ENCODE results near the gene AFDN.
"Not testable (repeated sequence)": the region's sequence is repeated elsewhere in the genome, so short reads cannot be mapped to it uniquely, and the experiment has no call there.

The AFDN gene

DNA sequence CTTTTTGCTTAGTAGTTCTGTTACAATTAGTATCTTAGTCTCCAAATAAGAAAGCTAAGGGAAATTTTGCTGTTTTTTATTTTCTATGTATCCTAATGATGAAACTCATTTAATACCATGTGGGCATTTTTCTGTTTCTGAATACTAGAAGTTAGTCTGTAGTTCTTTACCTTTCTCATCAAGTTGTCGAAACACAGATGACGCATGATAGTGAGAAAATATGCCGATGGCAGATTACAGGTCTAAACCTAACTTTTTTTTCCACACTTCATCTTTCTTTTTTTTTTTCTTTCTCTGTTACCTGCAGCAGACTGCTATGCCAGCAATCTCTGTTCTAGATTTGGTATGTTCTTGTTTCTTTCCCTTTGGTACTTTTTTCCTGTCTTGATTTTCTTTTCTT, 127.4 kb downstream of the AFDN start:
- DNase-seq (ENCODE audit: low read depth): no peak

- no peak for DNase-seq (ENCODE audit: low read depth)
Observed at GRCh38 chr6:167956491-167956890, 129.8 kb downstream of the AFDN start.

- DNase-seq (ENCODE audit: low read depth): peak; percentile 1
Observed at GRCh38 chr6:167956983-167957492, 130.3 kb downstream of the AFDN start.

- no peak for DNase-seq (ENCODE audit: low read depth)
Observed at GRCh38 chr6:167957626-167958025, 130.9 kb downstream of the AFDN start.

DNA sequence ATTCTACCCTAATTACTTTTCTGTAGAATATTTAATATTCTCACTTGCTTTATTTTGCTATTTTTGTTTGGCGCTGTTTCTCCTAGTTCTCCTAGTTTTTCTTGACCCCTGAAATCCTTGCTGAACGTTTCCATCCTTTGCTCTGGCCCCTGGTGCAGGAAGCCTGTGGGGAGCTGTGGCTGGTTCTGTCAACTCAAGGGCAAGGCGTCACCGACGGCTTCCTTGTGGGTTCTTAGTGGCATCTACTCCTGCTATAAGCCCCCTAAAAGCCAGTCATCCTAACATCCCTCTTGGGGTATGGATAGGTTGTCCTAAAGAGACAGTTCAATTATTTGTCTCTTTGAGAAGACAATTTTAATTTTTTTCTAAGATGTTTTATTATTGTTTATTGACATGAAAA, 133.9 kb downstream of the AFDN start:
- no peak for DNase-seq (ENCODE audit: low read depth)

DNA sequence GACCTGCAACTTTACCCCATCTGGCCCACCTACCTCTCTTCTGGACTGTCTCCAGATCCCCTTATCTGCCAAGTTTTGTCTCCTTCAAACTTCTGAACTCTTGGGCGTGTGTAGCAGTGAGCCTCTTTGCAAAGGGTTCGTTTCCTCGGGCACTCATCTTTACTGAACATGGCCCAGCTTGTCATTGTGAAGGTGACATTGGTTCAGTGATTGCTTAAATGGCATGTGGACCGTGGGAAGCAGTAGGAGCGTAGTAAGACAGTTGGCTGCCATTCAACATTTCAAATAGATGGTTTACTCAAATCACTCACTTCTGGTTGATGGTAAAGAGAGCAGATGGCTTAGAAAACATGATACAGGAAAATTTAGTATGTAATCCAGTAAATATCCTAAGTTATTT, 136.0 kb downstream of the AFDN start:
- no peak for DNase-seq (ENCODE audit: low read depth)

DNA sequence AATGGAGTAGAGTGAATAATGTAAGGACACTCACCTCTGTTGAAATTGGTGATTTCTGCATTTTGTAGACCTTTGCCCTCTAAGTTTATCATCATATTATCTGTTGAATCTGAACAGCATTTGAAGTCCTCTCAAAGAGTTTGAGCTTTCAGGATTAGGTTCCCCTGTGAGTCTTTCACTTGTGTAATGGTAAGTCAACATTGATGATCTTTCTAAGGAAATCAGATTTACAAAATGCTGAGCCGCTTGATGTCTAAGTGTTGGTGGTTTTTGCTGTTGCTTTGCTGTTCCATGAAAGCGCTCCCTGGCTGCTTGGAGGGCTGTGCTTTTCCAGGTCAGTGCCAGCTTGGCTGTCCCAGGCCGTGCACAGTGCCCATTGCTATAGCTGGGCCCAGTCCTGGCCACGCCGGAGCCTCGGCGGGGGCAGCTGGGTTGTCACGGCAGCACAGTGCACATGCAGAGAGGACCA, 136.9 kb downstream of the AFDN start:
- DNase-seq (ENCODE audit: low read depth): no peak

- DNase-seq (ENCODE audit: low read depth): no peak
Observed at GRCh38 chr6:167965592-167966539, 139.2 kb downstream of the AFDN start.

GRCh38 chr6:167966540-167966905, 139.8 kb downstream of the AFDN start:
- DNase-seq (ENCODE audit: low read depth): no peak

GRCh38 chr6:167968091-167968490, 141.4 kb downstream of the AFDN start:
- DNase-seq (ENCODE audit: low read depth): no peak

GRCh38 chr6:167970230-167970629, 143.5 kb downstream of the AFDN start:
- no peak for DNase-seq (ENCODE audit: low read depth)

- DNase-seq (ENCODE audit: low read depth): no peak
Observed at GRCh38 chr6:167972193-167972592, 145.5 kb downstream of the AFDN start.

- no peak for DNase-seq (ENCODE audit: low read depth)
Observed at GRCh38 chr6:167973148-167973885, 146.6 kb downstream of the AFDN start.

GRCh38 chr6:167974640-167975344, 148.1 kb downstream of the AFDN start:
- no peak for DNase-seq (ENCODE audit: low read depth)

GRCh38 chr6:167975458-167975857, 148.7 kb downstream of the AFDN start:
- DNase-seq (ENCODE audit: low read depth): no peak

DNA sequence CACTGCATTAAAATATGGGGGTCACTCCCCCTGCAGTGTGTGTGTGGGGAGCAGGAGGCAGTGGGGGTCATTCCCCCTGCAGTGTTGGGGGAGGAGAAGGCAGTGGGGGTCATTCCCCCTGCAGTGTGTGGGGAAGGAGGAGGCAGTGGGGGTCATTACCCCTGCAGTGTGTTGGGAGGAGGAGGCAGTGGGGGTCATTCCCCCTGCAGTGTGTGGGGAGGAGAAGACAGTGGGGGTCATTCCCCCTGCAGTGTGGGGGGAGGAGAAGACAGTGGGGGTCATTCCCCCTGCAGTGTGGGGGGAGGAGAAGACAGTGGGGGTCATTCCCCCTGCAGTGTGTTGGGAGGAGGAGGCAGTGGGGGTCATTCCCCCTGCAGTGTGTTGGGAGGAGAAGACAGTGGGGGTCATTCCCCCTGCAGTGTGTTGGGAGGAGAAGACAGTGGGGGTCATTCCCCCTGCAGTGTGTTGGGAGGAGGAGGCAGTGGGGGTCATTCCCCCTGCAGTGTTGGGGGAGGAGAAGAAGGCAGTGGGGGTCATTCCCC, 149.5 kb downstream of the AFDN start:
- DNase-seq (ENCODE audit: low read depth): not testable (repeated sequence)

GRCh38 chr6:167976708-167977107, 150.0 kb downstream of the AFDN start:
- DNase-seq (ENCODE audit: low read depth): no peak

- no peak for DNase-seq (ENCODE audit: low read depth)
Observed at GRCh38 chr6:167977717-167978467, 151.2 kb downstream of the AFDN start.

DNA sequence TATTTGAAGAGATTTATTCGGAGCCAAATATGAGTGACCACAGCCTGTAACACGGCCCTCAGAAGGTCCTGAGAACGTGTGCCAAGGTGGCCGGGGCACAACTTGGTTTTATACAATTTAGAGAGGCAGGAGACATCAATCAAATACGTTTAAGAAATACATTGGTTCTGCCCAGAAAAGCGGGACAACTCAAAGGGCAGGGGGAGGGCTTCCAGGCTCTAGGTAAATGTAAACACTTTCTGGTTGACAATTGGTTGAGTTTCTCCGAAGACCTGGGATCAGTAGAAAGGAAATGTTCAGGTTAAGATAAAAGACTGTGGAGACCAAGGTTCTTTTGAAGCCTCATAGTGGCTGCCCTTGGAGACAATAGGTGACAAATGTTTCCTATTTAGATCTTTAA, 151.9 kb downstream of the AFDN start:
- no peak for DNase-seq (ENCODE audit: low read depth)

DNA sequence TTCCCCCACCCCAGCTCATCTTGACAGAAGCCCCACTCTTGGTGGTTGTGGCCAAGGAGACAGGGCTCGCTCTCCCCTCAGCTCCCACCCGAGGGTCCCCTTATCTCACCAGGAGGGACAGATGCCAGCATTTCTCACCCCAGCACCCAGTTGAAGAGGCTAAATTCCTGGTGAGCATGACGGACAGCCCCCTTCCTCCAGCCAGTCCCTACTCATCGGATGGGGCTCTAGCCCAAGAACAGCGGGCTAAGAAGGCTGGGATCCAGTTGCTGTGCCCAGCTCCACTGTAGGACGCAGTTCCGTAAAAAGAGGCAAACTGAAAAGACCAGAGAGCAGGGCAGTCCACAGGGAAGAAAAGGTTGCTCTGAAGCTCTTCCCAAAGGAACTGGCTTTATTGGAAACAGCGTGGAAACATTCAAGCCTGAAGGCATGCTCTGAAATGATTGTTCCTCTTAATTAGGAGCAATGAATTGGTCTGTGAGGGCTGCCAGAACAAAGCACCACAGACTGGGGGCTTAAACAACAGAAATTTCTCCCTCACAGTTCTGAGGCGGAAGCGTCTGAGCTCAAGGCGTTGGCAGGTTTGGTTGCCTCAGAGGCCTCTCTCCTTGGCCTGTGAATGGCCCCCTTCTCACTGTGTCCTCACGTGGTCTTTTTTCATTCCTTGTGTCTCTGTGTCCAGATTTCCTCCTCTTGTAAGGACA, 152.9 kb downstream of the AFDN start:
- no peak for DNase-seq (ENCODE audit: low read depth)
